Skin epidermis (tissue), 12 donors: ENCODE data around the gene FAM72A.
"Not testable (repeated sequence)": the region's sequence is repeated elsewhere in the genome, so short reads cannot be mapped to it uniquely, and the experiment has no call there.

ENCODE experiments used
- H3K27ac ChIP-seq, 21 experiments: fragments of 200-600 bp; sonication (generic) in 11 of 21; one replicate each; pipeline ENCODE4 v1.5.0; 2020; ENCODE audit warnings: mild to moderate bottlenecking in 3 of 21, inconsistent platforms in 2 of 21, moderate library complexity in 2 of 21
- H3K4me3 ChIP-seq, 7 experiments: fragments of 200-600 bp; sonication (generic) in 2 of 7; one replicate each; pipeline ENCODE4 v1.5.0; 2020; ENCODE audit warnings: inconsistent platforms in 2 of 7, mild to moderate bottlenecking in 2 of 7, moderate library complexity in 1 of 7

The FAM72A gene

GRCh38 chr1:206218285-206218684, 15.6 kb upstream of the FAM72A start:
- not testable (repeated sequence) for H3K27ac ChIP-seq

DNA sequence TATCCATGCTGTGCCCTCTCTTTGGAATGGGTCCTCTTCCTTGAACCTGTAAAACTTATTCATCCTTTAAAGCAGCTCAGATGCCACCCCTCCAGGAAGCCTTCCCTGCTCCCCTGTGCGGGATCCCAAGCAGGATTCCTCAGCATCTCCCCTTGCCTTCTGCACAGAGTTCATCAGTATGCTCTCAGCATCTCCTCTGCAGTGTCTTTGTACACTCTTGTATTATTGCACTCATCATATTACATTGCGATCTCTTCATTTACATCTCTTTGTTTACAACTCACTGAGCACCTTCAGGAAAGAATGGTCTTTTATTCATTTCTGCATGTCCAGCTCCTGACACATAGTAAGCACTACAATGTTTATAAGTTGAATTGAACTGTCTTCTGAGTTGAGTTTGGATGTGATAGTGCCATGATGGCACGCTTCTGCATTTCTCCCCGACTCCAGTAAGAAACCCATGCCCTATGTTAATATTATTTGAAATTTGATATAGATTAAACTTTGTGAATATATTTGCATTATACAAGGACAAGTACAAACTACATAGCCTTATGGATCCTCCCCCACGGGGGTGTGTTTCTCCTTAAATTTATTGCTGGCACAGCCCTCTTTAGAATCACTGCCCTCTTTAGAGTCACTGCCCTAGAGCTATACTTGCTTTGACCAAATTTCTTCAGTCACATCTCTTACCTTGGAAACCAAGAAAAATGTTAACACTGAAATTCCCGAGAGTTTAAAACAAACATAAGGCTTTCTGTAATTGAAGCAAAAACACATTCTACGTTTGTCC, 13.2 kb upstream of the FAM72A start:
- not testable (repeated sequence) for H3K27ac ChIP-seq, H3K4me3 ChIP-seq

More at GRCh38 chr1:206218285-206218684, 15.6 kb upstream of the FAM72A start:
- H3K4me3 ChIP-seq = not testable (repeated sequence)

- H3K4me3 ChIP-seq, H3K27ac ChIP-seq: not testable (repeated sequence)
Measured at GRCh38 chr1:206210802-206211201, 8.2 kb upstream of the FAM72A start.

GRCh38 chr1:206205569-206205968, 2.9 kb upstream of the FAM72A start:
- H3K4me3 ChIP-seq = peak overlapping the region in 5 of 7 experiments; percentile 4 to 27 (median 14)
- peak overlapping the region in 3 of 21 experiments; percentile 35 to 54 (median 42) for H3K27ac ChIP-seq

DNA sequence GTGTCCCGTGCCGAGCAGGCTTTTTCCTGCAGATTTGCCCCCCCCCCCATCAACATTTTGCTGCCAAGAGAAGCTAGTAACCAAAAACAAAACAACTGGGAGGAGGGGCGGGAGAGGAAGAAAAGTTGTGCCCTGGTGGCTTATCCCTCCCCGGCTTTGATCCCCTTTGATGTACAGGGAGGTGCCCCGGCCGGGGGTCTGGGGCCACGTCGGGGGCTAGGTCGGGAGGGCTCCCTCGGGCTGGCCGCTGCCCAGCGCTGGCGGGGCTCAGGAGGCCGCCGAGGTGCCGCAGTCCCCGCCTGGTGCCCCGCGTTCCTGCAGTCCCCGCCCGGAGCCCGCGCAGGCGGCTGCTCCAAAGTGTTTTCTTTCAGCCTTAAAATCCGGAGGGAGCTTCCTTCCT, 2.2 kb upstream of the FAM72A start:
- Histone ChIP-seq H3K4me3 (peak overlapping the region; percentile 34 to 51 (median 42)), H3K27ac (peak overlapping the region in 20 of 21 experiments; percentile 39 to 86 (median 77))

DNA sequence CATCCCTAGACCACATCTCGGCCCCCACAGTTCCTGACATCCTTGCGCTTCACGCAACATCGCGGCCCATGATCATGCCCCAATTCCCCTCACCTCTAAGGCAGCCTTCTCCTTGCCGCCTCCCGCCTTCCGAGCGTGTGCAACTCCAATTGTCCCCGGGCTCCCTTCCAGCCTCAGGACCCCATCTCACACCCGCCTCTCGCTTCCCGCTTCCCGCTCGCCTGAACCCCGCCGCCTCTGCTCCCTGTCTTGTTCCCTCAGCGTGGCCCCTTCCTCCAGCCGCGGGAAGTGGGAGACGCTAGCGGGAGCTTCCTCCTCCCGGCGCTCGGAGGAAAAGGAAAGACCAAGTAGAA, 1.5 kb upstream of the FAM72A start:
- H3K27ac ChIP-seq = peak overlapping the region in 8 of 21 experiments; percentile 50 to 74 (median 62)
- peak overlapping the region in 6 of 7 experiments; percentile 29 to 62 (median 50) for H3K4me3 ChIP-seq

- Histone ChIP-seq H3K27ac (peak within 1 kb of the TSS in 20 of 21 experiments; percentile 39 to 85 (median 72)), H3K4me3 (peak within 1 kb of the TSS; percentile 42 to 62 (median 55))
Measured at GRCh38 chr1:206203364-206204158, 922 bp upstream of the FAM72A start, which contains the start of gene SRGAP2. Gene SRGAP2 (plus strand): TSS chr1:206203541. CDS start chr1:206205971, 2,430 bp downstream.

GRCh38 chr1:206196748-206197424, 5.8 kb downstream of the FAM72A start:
- not testable (repeated sequence) for H3K4me3 ChIP-seq

GRCh38 chr1:206195182-206195581, 7.5 kb downstream of the FAM72A start:
- not testable (repeated sequence) for H3K27ac ChIP-seq, H3K4me3 ChIP-seq

More at GRCh38 chr1:206196748-206197424, 5.8 kb downstream of the FAM72A start:
- not testable (repeated sequence) for H3K27ac ChIP-seq

DNA sequence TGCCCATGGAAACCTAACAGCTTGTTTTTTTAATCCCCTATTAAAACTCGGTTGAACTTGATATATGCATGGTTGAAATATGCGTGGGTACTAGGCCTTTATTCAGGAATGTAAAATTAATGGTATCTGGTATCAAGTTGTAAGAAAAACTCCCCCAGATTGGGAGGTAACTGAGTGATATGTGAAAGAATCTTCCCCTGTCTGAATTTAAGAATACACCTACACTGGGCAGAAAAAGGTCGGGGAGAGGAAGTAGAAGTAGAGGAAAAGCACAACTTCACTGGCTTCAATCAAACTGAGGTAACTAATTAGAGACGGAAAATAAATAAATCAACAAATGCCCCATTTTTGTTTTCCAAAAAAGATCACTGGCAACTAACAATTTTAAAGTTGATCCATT, 15.8 kb downstream of the FAM72A start:
- H3K27ac ChIP-seq, H3K4me3 ChIP-seq: not testable (repeated sequence)

GRCh38 chr1:206185778-206186177, 16.9 kb downstream of the FAM72A start:
- H3K4me3 ChIP-seq, H3K27ac ChIP-seq: not testable (repeated sequence)

- H3K27ac ChIP-seq, H3K4me3 ChIP-seq: not testable (repeated sequence)
Measured at GRCh38 chr1:206183788-206184187, 18.9 kb downstream of the FAM72A start.

- not testable (repeated sequence) for H3K4me3 ChIP-seq, H3K27ac ChIP-seq
Measured at GRCh38 chr1:206182368-206183317, 20.0 kb downstream of the FAM72A start.

GRCh38 chr1:206179666-206180065, 23.0 kb downstream of the FAM72A start:
- not testable (repeated sequence) for H3K27ac ChIP-seq, H3K4me3 ChIP-seq

- H3K4me3 ChIP-seq, H3K27ac ChIP-seq: not testable (repeated sequence)
Measured at GRCh38 chr1:206178061-206178989, 24.3 kb downstream of the FAM72A start.

DNA sequence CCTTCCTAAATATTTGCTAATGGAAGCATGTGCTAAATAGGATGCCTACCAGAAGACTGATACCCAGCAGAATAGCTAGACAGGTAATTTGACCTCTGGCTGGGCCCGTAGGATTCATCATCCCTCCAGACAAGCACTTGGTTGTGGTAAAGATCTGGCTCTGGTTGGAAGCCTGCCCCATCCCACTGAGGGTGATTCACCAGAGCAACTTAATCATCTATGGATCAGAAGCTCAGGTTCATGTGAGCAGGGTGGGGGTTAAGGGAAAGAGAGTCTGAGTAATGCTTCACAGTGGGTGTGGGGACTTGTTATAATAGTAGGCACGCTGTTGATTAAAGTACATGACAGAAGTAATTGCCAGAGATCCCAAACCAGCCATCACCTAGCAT, 26.5 kb downstream of the FAM72A start:
- H3K27ac ChIP-seq, H3K4me3 ChIP-seq: not testable (repeated sequence)

DNA sequence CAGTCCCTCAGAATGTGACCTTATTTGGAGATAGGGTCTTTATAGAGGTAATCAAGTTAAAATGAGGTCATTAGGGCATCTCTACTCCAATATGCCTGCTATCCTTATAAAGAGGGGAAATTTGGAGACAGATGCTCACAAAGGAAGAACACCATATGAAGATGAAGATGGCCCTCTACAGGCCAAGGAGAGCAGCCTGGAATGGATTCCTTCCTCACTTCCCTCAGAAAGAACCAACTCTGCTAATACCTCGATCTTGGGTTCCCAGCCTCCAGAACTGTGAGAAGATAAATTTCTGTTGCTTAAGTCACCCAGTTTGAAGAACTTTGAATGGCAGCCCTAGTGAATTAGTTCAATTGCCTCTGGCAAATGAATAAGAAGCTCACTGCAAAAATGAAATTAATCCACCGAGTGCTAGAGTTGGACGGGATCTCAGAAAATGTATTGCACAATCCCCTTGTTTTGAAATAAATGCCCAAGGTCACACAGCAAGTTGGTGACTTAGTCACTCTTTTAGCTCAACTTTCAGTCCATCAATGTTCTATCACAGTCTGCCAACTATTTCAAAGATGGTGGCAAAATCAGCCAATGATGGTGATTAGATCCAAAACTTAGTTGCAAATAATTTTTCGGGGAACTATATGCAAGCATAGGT, 27.1 kb downstream of the FAM72A start:
- not testable (repeated sequence) for H3K4me3 ChIP-seq, H3K27ac ChIP-seq
